Neural cell (in vitro differentiated cells): ENCODE results near the gene ADCY2. TPM values are rescaled to one million over a fixed set of nuclear protein-coding genes. Genes with fewer than 3 reads are reported as not detected.

Experiments
- H2AFZ ChIP-seq: fragments of 200-600, 300-800 bp; sonication (generic), shearing (Covaris generic); 2 replicates; pipeline ENCODE4 v1.6.0; 2014; ENCODE audit warnings: low read depth, mild to moderate bottlenecking, antibody characterized with exemption, low read length, moderate library complexity
- H3F3A ChIP-seq: fragments of 200-600 bp; shearing (Covaris generic); 2 replicates; pipeline ENCODE4 v1.6.1; 2016; ENCODE audit warnings: mild to moderate bottlenecking, moderate library complexity, mixed read lengths, antibody characterized with exemption, low read length; ENCODE audit not compliant: insufficient read depth, poor library complexity, severe bottlenecking
- H3K27ac ChIP-seq: fragments of 200-600, 300-800 bp; sonication (generic), shearing (Covaris generic); 2 replicates; pipeline ENCODE4 v1.5.1; 2014; ENCODE audit warnings: mild to moderate bottlenecking, low read length, moderate library complexity
- H3K27me3 ChIP-seq: fragments of 300-800, 200-600 bp; sonication (generic), shearing (Covaris generic); 2 replicates; pipeline ENCODE4 v1.6.0; 2014; ENCODE audit warnings: mild to moderate bottlenecking, low read depth, low read length, moderate library complexity; ENCODE audit not compliant: insufficient read depth
- H3K36me3 ChIP-seq: fragments of 300-800, 200-600 bp; sonication (generic), shearing (Covaris generic); 2 replicates; pipeline ENCODE4 v1.5.1; 2014; ENCODE audit warnings: mild to moderate bottlenecking, antibody characterized with exemption, low read length, moderate library complexity; ENCODE audit not compliant: insufficient read depth
- H3K4me2 ChIP-seq: fragments of 300-800, 200-600 bp; sonication (generic), shearing (Covaris generic); 2 replicates; pipeline ENCODE4 v1.6.0; 2014; ENCODE audit warnings: mild to moderate bottlenecking, low read length
- H3K4me3 ChIP-seq: fragments of 300-800, 200-600 bp; sonication (generic), shearing (Covaris generic); 2 replicates; pipeline ENCODE4 v1.5.1; 2014; ENCODE audit warnings: mild to moderate bottlenecking, low read length, moderate library complexity
- H3K79me2 ChIP-seq: fragments of 200-600 bp; shearing (Covaris generic); replicated peaks from 2 replicates; pipeline ENCODE4 v1.6.0; 2014; ENCODE audit warnings: mild to moderate bottlenecking, low read length, moderate library complexity; ENCODE audit not compliant: insufficient read depth
- H3K9ac ChIP-seq: fragments of 300-800, 200-600 bp; sonication (generic), shearing (Covaris generic); 2 replicates; pipeline ENCODE4 v1.6.1; 2016; ENCODE audit warnings: mild to moderate bottlenecking, low read length, mixed read lengths
- H3K9me2 ChIP-seq: fragments of 200-600 bp; shearing (Covaris generic); 2 replicates; pipeline ENCODE4 v1.6.1; 2016; ENCODE audit warnings: mild to moderate bottlenecking, low read length, mixed read lengths; ENCODE audit not compliant: insufficient read depth
- H3K9me3 ChIP-seq: fragments of 200-600, 300-800 bp; sonication (generic), shearing (Covaris generic); 2 replicates; pipeline ENCODE4 v1.6.1; 2016; ENCODE audit warnings: mild to moderate bottlenecking, mixed run types, low read length, moderate library complexity, mixed read lengths
- H4K20me1 ChIP-seq: fragments of 200-600 bp; shearing (Covaris generic); 2 replicates; pipeline ENCODE4 v1.6.1; 2016; ENCODE audit warnings: mild to moderate bottlenecking, mixed run types; ENCODE audit not compliant: insufficient read depth
- CTCF ChIP-seq: fragments of 450-650 bp; IDR thresholded peaks from 2 replicates; pipeline ENCODE4 v1.5.1; 2014; ENCODE audit warnings: antibody characterized with exemption, mild to moderate bottlenecking, moderate library complexity; ENCODE audit not compliant: poor library complexity, severe bottlenecking
- EP300 ChIP-seq: fragments of 450-650 bp; conservative IDR thresholded peaks from 2 replicates; pipeline ENCODE4 v1.6.1; 2014; ENCODE audit warnings: antibody characterized with exemption, mild to moderate bottlenecking, moderate library complexity; ENCODE audit not compliant: poor library complexity, severe bottlenecking
- EZH2 ChIP-seq: fragments of 200-600, 300-800 bp; shearing (Covaris generic), sonication (generic); IDR thresholded peaks from 2 replicates; pipeline ENCODE4 v1.6.1; 2014; ENCODE audit warnings: antibody characterized with exemption, low read length, borderline replicate concordance, mild to moderate bottlenecking; ENCODE audit not compliant: insufficient read depth, poor library complexity, severe bottlenecking
- MXI1 ChIP-seq: fragments of 450-650 bp; conservative IDR thresholded peaks from 2 replicates; pipeline ENCODE4 v1.6.1; 2014; ENCODE audit warnings: antibody characterized with exemption, mild to moderate bottlenecking; ENCODE audit not compliant: poor library complexity, severe bottlenecking
- POLR2AphosphoS5 ChIP-seq: IDR thresholded peaks from 2 replicates; pipeline ENCODE4 v1.6.1; 2012
- RAD21 ChIP-seq: fragments of 450-650 bp; conservative IDR thresholded peaks from 2 replicates; pipeline ENCODE4 v1.6.1; 2014; ENCODE audit warnings: antibody characterized with exemption, mild to moderate bottlenecking, moderate library complexity
- REST ChIP-seq: IDR thresholded peaks from 2 replicates; pipeline ENCODE4 v1.6.1; 2012; ENCODE audit warnings: borderline replicate concordance
- SMC3 ChIP-seq: fragments of 450-650 bp; conservative IDR thresholded peaks from 2 replicates; pipeline ENCODE4 v1.6.1; 2014; ENCODE audit warnings: antibody characterized with exemption, mild to moderate bottlenecking, moderate library complexity; ENCODE audit not compliant: poor library complexity
- TAF1 ChIP-seq: IDR thresholded peaks from 2 replicates; pipeline ENCODE4 v1.6.1; 2012; ENCODE audit warnings: low read depth
- polyA plus RNA-seq: library from polyadenylated mRNA; depleted of rRNA; stranded (reverse); fragments of >200 nt; gene quantifications from 2 replicates; pipeline ENCODE4 v1.2.3, GENCODE V29; 2014

The ADCY2 gene
- polyA plus RNA-seq, 1 donor from 2014 or later, result 1.9 TPM

- Histone ChIP-seq H3K27ac (no peak overlapping the region), H3K79me2 (no peaks in the 10 kb centered on the region)
Observed at GRCh38 chr5:7419846-7420245, 23.9 kb downstream of the ADCY2 start.

GRCh38 chr5:7420510-7421280, 24.8 kb downstream of the ADCY2 start:
- Histone ChIP-seq H3K4me3 (no peak overlapping the region), H3F3A (no peaks in the 10 kb centered on the region), H3K9me2 (no peaks in the 10 kb centered on the region), H3K36me3 (no peaks in the 10 kb centered on the region), H3K9me3 (no peaks in the 10 kb centered on the region), H2AFZ (no peak overlapping the region), H3K27ac (no peak overlapping the region), H3K9ac (no peak overlapping the region), H3K79me2 (no peaks in the 10 kb centered on the region), H3K27me3 (no peaks in the 10 kb centered on the region), H3K4me2 (no peak overlapping the region), H4K20me1 (no peaks in the 10 kb centered on the region)
- TF ChIP-seq MXI1 (no peak), REST (no peak), EP300 (no peak), CTCF (no peak), EZH2 (no peak), POLR2AphosphoS5 (no peak), TAF1 (no peak), RAD21 (no peak), SMC3 (no peak)

More at GRCh38 chr5:7419846-7420245, 23.9 kb downstream of the ADCY2 start:
- H3K9ac ChIP-seq, result no peak overlapping the region
- H3K9me3 ChIP-seq, result no peaks in the 10 kb centered on the region
- H3K4me2 ChIP-seq, result no peak overlapping the region
- no peaks in the 10 kb centered on the region for H3F3A ChIP-seq
- H3K4me3 ChIP-seq, result no peak overlapping the region
- H3K36me3 ChIP-seq, result no peaks in the 10 kb centered on the region
- H3K27me3 ChIP-seq, result no peaks in the 10 kb centered on the region
- H3K9me2 ChIP-seq, result no peaks in the 10 kb centered on the region
- no peaks in the 10 kb centered on the region for H4K20me1 ChIP-seq
- no peak for TF ChIP-seq EP300
- TF ChIP-seq POLR2AphosphoS5, result no peak
- no peak for TF ChIP-seq MXI1
- no peak for TF ChIP-seq REST
- H2AFZ ChIP-seq, result no peak overlapping the region
